Measurements from ENCODE around the gene HPSE2. TPM values are rescaled to one million over a fixed set of nuclear protein-coding genes. Genes with fewer than 3 reads are reported as not detected.

HPSE2 gene
- total RNA-seq, 2 donors from 2014 or later = 2.4 to 4.7 TPM

- Histone ChIP-seq H3K36me3 (no peaks in the 10 kb centered on the region), H3K9me3 (no peaks in the 10 kb centered on the region), H3K4me3 (no peak overlapping the region), H3K4me1 (replicated peaks) (no peaks in the 10 kb centered on the region), H3K27me3 (replicated peaks; ENCODE audit: insufficient read depth) (no peaks in the 10 kb centered on the region), H3K27ac (no peak overlapping the region)
- 94% methylated on average over 6 of the region's 6 CpGs for WGBS
- DNase-seq (ENCODE audit: low spot score) = no peak
- no peak for TF ChIP-seq POLR2AphosphoS5 (IDR thresholded peaks at IDR 0.05)
- TF ChIP-seq POLR2A (IDR thresholded peaks at IDR 0.05) = no peak
- no peak for TF ChIP-seq CTCF (IDR thresholded peaks at IDR 0.05)
- intact Hi-C loops (cut with DNase I) = no loop called here
These were observed 772.6 kb downstream of the HPSE2 start for GRCh38 chr10:98463016-98463415.

- DNase-seq (ENCODE audit: low spot score) = no peak
- H3K9me3 ChIP-seq = no peaks in the 10 kb centered on the region
- H3K4me1 ChIP-seq (replicated peaks) = no peaks in the 10 kb centered on the region
- H3K27me3 ChIP-seq (replicated peaks; ENCODE audit: insufficient read depth) = no peaks in the 10 kb centered on the region
- no peaks in the 10 kb centered on the region for H3K36me3 ChIP-seq
- intact Hi-C loops (cut with DNase I) = no loop called here
- TF ChIP-seq POLR2AphosphoS5 (IDR thresholded peaks at IDR 0.05) (no peak), CTCF (IDR thresholded peaks at IDR 0.05) (no peak), POLR2A (IDR thresholded peaks at IDR 0.05) (no peak)
- H3K27ac ChIP-seq = no peak overlapping the region
- WGBS = 96% methylated on average over 3 of the region's 3 CpGs
- no peak overlapping the region for H3K4me3 ChIP-seq
These were observed 774.2 kb downstream of the HPSE2 start for GRCh38 chr10:98461500-98461842.

- H3K36me3 ChIP-seq = no peaks in the 10 kb centered on the region
- TF ChIP-seq POLR2AphosphoS5 (IDR thresholded peaks at IDR 0.05) = peak; percentile 63
- no peak for TF ChIP-seq POLR2A (IDR thresholded peaks at IDR 0.05)
- no peaks in the 10 kb centered on the region for H3K9me3 ChIP-seq
- no peaks in the 10 kb centered on the region for H3K27me3 ChIP-seq (replicated peaks; ENCODE audit: insufficient read depth)
- WGBS = 76% methylated on average over 3 of the region's 3 CpGs
- H3K27ac ChIP-seq = no peak overlapping the region
- no peak overlapping the region for H3K4me3 ChIP-seq
- intact Hi-C loops (cut with DNase I) = no loop called here
- no peak for DNase-seq (ENCODE audit: low spot score)
- no peaks in the 10 kb centered on the region for H3K4me1 ChIP-seq (replicated peaks)
These were observed 774.7 kb downstream of the HPSE2 start for GRCh38 chr10:98460837-98461499.

- H3K4me1 ChIP-seq (replicated peaks) = no peaks in the 10 kb centered on the region
- no peaks in the 10 kb centered on the region for H3K36me3 ChIP-seq
- WGBS = 90% methylated on average over 15 of the region's 15 CpGs
- no peak for DNase-seq (ENCODE audit: low spot score)
- no peak overlapping the region for H3K27ac ChIP-seq
- no peak overlapping the region for H3K4me3 ChIP-seq
- no peaks in the 10 kb centered on the region for H3K27me3 ChIP-seq (replicated peaks; ENCODE audit: insufficient read depth)
- TF ChIP-seq POLR2AphosphoS5 (IDR thresholded peaks at IDR 0.05) = no peak
- no peak for TF ChIP-seq POLR2A (IDR thresholded peaks at IDR 0.05)
- no peak for TF ChIP-seq CTCF (IDR thresholded peaks at IDR 0.05)
- H3K9me3 ChIP-seq = no peaks in the 10 kb centered on the region
- intact Hi-C loops (cut with DNase I) = no loop called here
These were observed 776.6 kb downstream of the HPSE2 start for GRCh38 chr10:98458809-98459784.

GRCh38 chr10:98457721-98458120, 777.9 kb downstream of the HPSE2 start:
- H3K9me3 ChIP-seq = no peaks in the 10 kb centered on the region
- DNase-seq (ENCODE audit: low spot score) = no peak
- no peak overlapping the region for H3K4me3 ChIP-seq
- WGBS = 37% methylated on average over 8 of the region's 8 CpGs
- H3K27ac ChIP-seq = no peak overlapping the region
- no peaks in the 10 kb centered on the region for H3K27me3 ChIP-seq (replicated peaks; ENCODE audit: insufficient read depth)
- intact Hi-C loops (cut with DNase I) = no loop called here
- TF ChIP-seq POLR2A (IDR thresholded peaks at IDR 0.05) (no peak), CTCF (IDR thresholded peaks at IDR 0.05) (no peak), POLR2AphosphoS5 (IDR thresholded peaks at IDR 0.05) (no peak)
- H3K36me3 ChIP-seq = no peaks in the 10 kb centered on the region
- H3K4me1 ChIP-seq (replicated peaks) = no peaks in the 10 kb centered on the region
